Hepatocyte (in vitro differentiated cells): Measurements from ENCODE around the gene PVALEF. TPM values are rescaled to one million over a fixed set of nuclear protein-coding genes. Genes with fewer than 3 reads are reported as not detected.

Experiments used
- DNase-seq: peaks from one replicate; pipeline ENCODE4 v3.0.0-alpha.2; 2016; ENCODE audit warnings: low spot score
- H2AFZ ChIP-seq: fragments of 200-600 bp; sonication (generic); 2 replicates; pipeline ENCODE4 v1.6.0; 2016; ENCODE audit warnings: antibody characterized with exemption, mild to moderate bottlenecking
- H3K27ac ChIP-seq: fragments of 200-600 bp; sonication (generic); 2 replicates; pipeline ENCODE4 v1.5.1; 2016; ENCODE audit warnings: mild to moderate bottlenecking
- H3K27me3 ChIP-seq: fragments of 200-600 bp; sonication (generic); 2 replicates; pipeline ENCODE4 v1.6.1; 2016
- H3K36me3 ChIP-seq: fragments of 200-600 bp; sonication (generic); replicated peaks from 2 replicates; pipeline ENCODE4 v1.5.1; 2016; ENCODE audit warnings: low read depth; ENCODE audit not compliant: insufficient read depth
- H3K4me1 ChIP-seq: fragments of 200-600 bp; sonication (generic); 2 replicates; pipeline ENCODE4 v1.5.1; 2016; ENCODE audit warnings: mild to moderate bottlenecking, moderate library complexity; ENCODE audit not compliant: insufficient read depth
- H3K4me2 ChIP-seq: fragments of 200-600 bp; sonication (generic); 2 replicates; pipeline ENCODE4 v1.6.0; 2016
- H3K4me3 ChIP-seq: fragments of 200-600 bp; sonication (generic); 2 replicates; pipeline ENCODE4 v1.5.1; 2016; ENCODE audit warnings: mild to moderate bottlenecking
- H3K79me2 ChIP-seq: fragments of 200-600 bp; sonication (generic); 2 replicates; pipeline ENCODE4 v1.6.0; 2017; ENCODE audit warnings: mild to moderate bottlenecking
- H3K9me2 ChIP-seq: fragments of 200-600 bp; sonication (generic); replicated peaks from 2 replicates; pipeline ENCODE4 v1.6.0; 2017; ENCODE audit warnings: mild to moderate bottlenecking; ENCODE audit not compliant: insufficient read depth
- H3K9me3 ChIP-seq: fragments of 200-600 bp; sonication (generic); 2 replicates; pipeline ENCODE4 v1.5.1; 2016; ENCODE audit warnings: low read depth, mild to moderate bottlenecking
- H4K20me1 ChIP-seq: fragments of 200-600 bp; sonication (generic); 2 replicates; pipeline ENCODE4 v1.6.0; 2016; ENCODE audit warnings: mild to moderate bottlenecking; ENCODE audit not compliant: insufficient read depth, poor library complexity, severe bottlenecking
- EZH2 ChIP-seq: fragments of 200-600 bp; sonication (generic); IDR thresholded peaks from 2 replicates; pipeline ENCODE4 v1.6.1; 2016; ENCODE audit warnings: antibody characterized with exemption, mild to moderate bottlenecking, borderline replicate concordance
- EZH2phosphoT487 ChIP-seq: fragments of 200-600 bp; sonication (generic); IDR thresholded peaks from one replicate; pipeline ENCODE4 v1.6.1; 2018; ENCODE audit warnings: antibody characterized with exemption, mild to moderate bottlenecking, low read depth, moderate library complexity; ENCODE audit not compliant: unreplicated experiment, severe bottlenecking
- WGBS: methylation state at CpG from one replicate; pipeline ENCODE4 v1.1.6; 2016; ENCODE audit warnings: low lambda C conversion rate; ENCODE audit errors: missing lambda C conversion rate; 5-methylcytosine and 5-hydroxymethylcytosine counted together
- polyA plus RNA-seq: library from polyadenylated mRNA; unstranded; fragments of >200 nt; fragmentation: Nextera tagmentation; extraction: Ambion mirVana; gene quantifications from 2 replicates; pipeline ENCODE4 v1.2.1, GENCODE V29; 2016
- total RNA-seq: library from RNA; depleted of rRNA; stranded (reverse); fragments of >200 nt; gene quantifications from 2 replicates; pipeline ENCODE4 v1.2.3, GENCODE V29; 2014
- TF ChIP-seq, protein P1 (sequence below): fragments of 200-600 bp; sonication (generic); IDR thresholded peaks from 2 replicates; pipeline ENCODE4 v1.5.1; 2016; ENCODE audit warnings: antibody characterized with exemption, mild to moderate bottlenecking; ENCODE audit not compliant: poor library complexity

The PVALEF gene
- total and polyA plus RNA-seq, 2 experiments from 2014 or later = 0.15 TPM; not detected in 1

DNA sequence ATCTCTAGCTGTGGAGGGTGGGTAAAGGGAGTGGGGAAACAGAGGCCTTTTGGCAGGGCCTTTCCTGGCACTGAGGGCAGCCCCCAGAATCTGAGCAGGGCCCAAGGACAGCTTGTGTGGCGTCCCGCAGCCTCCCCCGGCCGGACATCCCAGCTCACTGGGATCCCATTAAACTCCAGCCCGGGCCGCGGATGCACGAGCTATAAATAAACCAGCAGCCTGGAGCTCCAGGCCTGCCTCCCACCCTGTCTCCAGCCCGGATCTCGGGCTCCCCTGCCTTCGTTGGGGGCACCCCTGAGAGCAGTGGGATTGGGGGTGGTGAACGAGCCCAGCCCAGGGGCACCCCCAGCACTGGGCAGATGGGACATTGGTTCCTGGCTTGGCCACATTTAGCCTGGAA is 14.6 kb downstream of the PVALEF start:
- no peak overlapping the region for H3K4me3 ChIP-seq
- no peaks in the 10 kb centered on the region for H3K79me2 ChIP-seq
- 82% methylated on average over 12 of the region's 12 CpGs for WGBS
- DNase-seq = no peak
- no peak overlapping the region for H2AFZ ChIP-seq
- H3K9me3 ChIP-seq = no peaks in the 10 kb centered on the region
- H3K36me3 ChIP-seq = no peaks in the 10 kb centered on the region
- TF ChIP-seq EZH2phosphoT487 = no peak
- TF ChIP-seq, protein P1, sequence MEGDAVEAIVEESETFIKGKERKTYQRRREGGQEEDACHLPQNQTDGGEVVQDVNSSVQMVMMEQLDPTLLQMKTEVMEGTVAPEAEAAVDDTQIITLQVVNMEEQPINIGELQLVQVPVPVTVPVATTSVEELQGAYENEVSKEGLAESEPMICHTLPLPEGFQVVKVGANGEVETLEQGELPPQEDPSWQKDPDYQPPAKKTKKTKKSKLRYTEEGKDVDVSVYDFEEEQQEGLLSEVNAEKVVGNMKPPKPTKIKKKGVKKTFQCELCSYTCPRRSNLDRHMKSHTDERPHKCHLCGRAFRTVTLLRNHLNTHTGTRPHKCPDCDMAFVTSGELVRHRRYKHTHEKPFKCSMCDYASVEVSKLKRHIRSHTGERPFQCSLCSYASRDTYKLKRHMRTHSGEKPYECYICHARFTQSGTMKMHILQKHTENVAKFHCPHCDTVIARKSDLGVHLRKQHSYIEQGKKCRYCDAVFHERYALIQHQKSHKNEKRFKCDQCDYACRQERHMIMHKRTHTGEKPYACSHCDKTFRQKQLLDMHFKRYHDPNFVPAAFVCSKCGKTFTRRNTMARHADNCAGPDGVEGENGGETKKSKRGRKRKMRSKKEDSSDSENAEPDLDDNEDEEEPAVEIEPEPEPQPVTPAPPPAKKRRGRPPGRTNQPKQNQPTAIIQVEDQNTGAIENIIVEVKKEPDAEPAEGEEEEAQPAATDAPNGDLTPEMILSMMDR = no peak
- TF ChIP-seq EZH2 = no peak
- no peaks in the 10 kb centered on the region for H3K9me2 ChIP-seq
- H3K27ac ChIP-seq = no peak overlapping the region
- H3K4me2 ChIP-seq = no peak overlapping the region
- H4K20me1 ChIP-seq = no peaks in the 10 kb centered on the region
- H3K4me1 ChIP-seq = no peaks in the 10 kb centered on the region
- H3K27me3 ChIP-seq = no peaks in the 10 kb centered on the region

DNA sequence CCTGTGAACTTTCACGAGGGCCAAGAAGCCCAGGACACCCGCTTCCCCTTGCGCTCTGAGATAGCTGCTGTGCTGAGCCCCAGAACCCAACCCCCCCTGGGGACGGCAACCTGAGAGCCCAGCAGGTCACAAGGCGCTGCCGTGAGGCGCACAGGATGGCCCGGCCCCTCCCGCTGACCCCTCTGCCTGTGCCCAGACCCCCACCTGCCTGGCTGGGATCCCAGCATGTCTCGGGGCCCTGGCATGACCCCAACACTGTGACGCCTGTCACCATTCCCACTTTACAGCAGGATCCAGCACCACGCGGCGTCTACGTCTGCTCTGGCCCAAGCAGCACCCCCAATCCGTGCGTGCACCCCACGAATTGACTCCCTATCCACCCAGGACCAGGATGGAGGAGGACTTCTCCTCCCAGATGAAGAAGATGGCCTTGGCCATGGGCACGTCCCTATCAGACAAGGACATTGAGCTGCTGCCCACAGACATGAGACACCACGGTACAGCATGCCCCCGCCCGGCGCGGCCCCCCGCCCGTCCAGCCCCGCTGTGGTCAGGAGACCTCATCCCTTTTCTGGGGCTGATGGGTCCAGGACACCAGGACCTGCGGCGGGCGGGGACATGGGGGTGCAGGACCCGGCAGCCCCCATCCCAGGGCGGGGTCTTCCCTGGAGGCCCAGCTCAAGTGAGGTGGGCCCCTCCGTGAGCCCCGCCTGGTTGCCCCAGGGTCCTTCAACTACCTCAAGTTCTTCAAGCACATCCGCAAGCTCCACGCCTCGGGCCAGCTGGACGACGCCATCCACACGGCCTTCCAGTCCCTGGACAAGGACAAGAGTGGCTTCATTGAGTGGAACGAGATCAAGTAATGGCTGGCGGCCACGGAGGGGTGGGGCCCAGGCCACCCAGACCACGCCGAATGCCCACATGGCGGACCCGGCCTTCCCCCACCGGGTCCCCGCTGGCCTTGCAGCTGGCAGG is 15.8 kb downstream of the PVALEF start:
- no peaks in the 10 kb centered on the region for H3K79me2 ChIP-seq
- H3K4me3 ChIP-seq = no peak overlapping the region
- TF ChIP-seq, protein P1 = no peak
- TF ChIP-seq EZH2phosphoT487 (no peak), EZH2 (no peak)
- 94% methylated on average over 37 of the region's 49 CpGs for WGBS
- no peak overlapping the region for H3K4me2 ChIP-seq
- H3K36me3 ChIP-seq = no peaks in the 10 kb centered on the region
- H3K9me3 ChIP-seq = no peaks in the 10 kb centered on the region
- DNase-seq = no peak
- H3K27ac ChIP-seq = no peak overlapping the region
- no peaks in the 10 kb centered on the region for H3K4me1 ChIP-seq
- H2AFZ ChIP-seq = no peak overlapping the region
- H3K27me3 ChIP-seq = no peaks in the 10 kb centered on the region
- H3K9me2 ChIP-seq = no peaks in the 10 kb centered on the region
- no peaks in the 10 kb centered on the region for H4K20me1 ChIP-seq

DNA sequence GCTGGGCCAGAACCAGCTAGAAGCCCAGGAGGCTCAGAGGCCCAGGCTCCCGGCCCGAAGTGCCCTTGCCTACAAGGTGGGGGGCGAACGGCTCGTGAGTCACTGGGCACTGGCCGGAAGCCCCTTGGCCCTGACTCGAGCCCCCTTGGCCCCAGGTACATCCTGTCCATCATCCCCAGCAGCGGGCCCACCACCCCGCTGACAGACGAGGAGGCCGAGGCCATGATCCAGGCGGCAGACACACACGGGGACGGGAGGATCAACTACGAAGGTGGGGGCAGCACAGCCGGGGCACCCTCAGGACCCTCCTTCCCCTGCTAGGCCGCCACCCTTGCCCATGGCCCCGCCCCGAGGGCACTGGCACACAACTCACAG is 16.5 kb downstream of the PVALEF start:
- Histone ChIP-seq H3K9me3 (no peaks in the 10 kb centered on the region), H4K20me1 (no peaks in the 10 kb centered on the region), H3K27ac (no peak overlapping the region), H3K4me2 (no peak overlapping the region), H3K9me2 (no peaks in the 10 kb centered on the region), H3K27me3 (no peaks in the 10 kb centered on the region), H3K36me3 (no peaks in the 10 kb centered on the region), H3K4me3 (no peak overlapping the region), H3K4me1 (no peaks in the 10 kb centered on the region), H3K79me2 (no peaks in the 10 kb centered on the region), H2AFZ (no peak overlapping the region)
- DNase-seq = no peak
- no peak for TF ChIP-seq EZH2phosphoT487
- no peak for TF ChIP-seq EZH2
- TF ChIP-seq, protein P1 = no peak
- WGBS = 96% methylated on average over 9 of the region's 19 CpGs
